B cell (primary cell): Measurements from ENCODE around the gene ANKRD44.

Experiments used
- CTCF ChIP-seq: fragments of 200-600 bp; IDR thresholded peaks from one replicate; pipeline ENCODE4 v1.8.0; 2022; ENCODE audit warnings: antibody characterized with exemption, mild to moderate bottlenecking
- EZH2 ChIP-seq: IDR thresholded peaks from 2 replicates; pipeline ENCODE4 v1.6.1; 2012; ENCODE audit warnings: borderline replicate concordance, low read depth, mild to moderate bottlenecking, moderate library complexity, low read length; ENCODE audit not compliant: insufficient read depth, poor library complexity, severe bottlenecking

- TF ChIP-seq CTCF (no peak), EZH2 (no peak)
These were observed 66.2 kb downstream of the ANKRD44 start for GRCh38 chr2:197244349-197244748.
